ENCODE results near the gene SH3GL3.

SH3GL3 gene

GRCh38 chr15:83571820-83572707 is 124.9 kb downstream of the SH3GL3 start:
- peak in 1 of 2 donors; percentile 40 for DNase-seq

DNA sequence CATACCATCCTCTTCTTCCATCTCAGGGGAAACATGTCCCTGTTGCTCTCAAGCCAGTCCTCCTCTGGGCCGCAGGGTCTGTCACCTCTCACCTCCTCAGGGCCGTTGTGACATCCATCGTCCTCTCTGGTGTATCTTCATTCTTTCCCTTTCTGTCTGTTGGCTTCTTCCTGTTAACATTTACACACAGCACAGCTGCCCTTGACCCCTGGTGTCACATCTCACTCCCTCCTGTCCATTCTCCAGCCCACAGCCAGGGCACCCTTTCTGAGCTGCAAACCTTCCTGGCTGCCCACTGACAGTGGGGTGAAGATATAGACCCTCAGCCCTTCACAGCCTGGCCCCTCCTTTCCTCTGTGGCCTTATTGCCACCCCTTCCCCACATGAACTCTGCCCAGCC is 127.2 kb downstream of the SH3GL3 start:
- DNase-seq, result no peak

GRCh38 chr15:83578691-83579090 is 131.6 kb downstream of the SH3GL3 start:
- DNase-seq, result no peak

DNA sequence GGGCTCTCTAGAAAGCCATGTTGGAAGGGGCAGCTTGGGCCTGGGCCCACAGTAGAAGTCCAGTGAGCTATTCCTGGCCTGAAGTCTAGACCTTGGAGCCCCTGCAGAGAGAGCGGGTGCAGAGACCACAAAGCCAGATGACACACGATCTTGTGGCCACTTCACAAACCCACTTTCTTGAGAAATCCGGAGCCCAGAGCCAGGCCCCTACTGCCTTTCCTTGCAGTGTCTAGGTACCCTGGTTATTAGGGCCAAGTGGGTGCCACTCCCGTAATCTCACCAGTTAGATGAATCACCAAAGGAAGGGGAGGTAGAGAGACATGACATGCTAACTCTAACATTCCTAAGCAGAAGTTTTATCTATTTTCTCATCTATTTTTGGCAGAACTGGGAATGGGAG is 134.2 kb downstream of the SH3GL3 start:
- no peak for DNase-seq

DNA sequence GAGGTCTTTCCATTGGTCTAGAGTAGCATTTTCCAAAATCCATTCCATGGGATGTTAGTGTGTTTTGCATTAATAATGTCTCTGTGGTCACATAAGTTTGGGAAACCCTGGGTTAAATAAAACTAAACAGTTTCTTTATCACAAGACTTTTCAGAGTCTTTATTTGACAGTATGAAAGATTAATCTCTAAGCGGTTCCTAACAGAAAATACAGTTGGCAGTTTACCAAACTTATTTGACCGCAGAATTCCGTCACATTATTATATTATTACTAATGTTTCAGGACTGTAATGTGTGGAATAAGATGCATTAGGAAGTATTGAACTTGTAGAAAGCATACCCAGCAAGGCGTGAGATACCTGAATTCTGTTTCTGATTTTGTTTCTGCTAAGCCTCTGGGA is 135.2 kb downstream of the SH3GL3 start:
- no peak for DNase-seq

GRCh38 chr15:83585601-83586335 is 138.6 kb downstream of the SH3GL3 start:
- DNase-seq, result no peak

DNA sequence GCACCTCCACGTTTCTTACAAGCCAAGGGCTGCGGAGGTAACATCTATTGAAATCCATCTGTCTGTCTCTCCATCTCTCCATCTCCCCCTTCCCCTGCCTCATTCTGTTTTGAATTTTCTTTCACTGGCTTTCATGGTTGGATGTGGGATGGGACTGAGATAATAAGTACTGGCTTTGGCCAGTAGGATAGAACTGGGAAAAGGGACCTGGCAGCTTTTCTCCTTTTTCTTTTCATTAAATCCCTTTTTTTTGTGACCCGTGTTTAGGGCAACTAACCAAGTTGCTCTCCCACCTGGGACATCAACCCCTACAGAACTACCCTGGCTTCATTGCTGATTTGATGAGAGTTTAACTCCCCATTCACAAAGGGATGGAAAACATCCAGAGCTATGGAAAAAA is 139.9 kb downstream of the SH3GL3 start:
- no peak for DNase-seq

GRCh38 chr15:83588441-83588840 is 141.3 kb downstream of the SH3GL3 start:
- no peak for DNase-seq

- DNase-seq, result no peak
These were observed 145.4 kb downstream of the SH3GL3 start for GRCh38 chr15:83592370-83593040.

- DNase-seq, result no peak
These were observed 148.1 kb downstream of the SH3GL3 start for GRCh38 chr15:83595191-83595590.

- DNase-seq, result no peak
These were observed 150.9 kb downstream of the SH3GL3 start for GRCh38 chr15:83598031-83598430.

GRCh38 chr15:83602021-83602420 is 154.9 kb downstream of the SH3GL3 start:
- DNase-seq, result no peak

GRCh38 chr15:83604549-83604948 is 157.4 kb downstream of the SH3GL3 start:
- DNase-seq, result no peak

- no peak for DNase-seq
These were observed 158.2 kb downstream of the SH3GL3 start for GRCh38 chr15:83605111-83605945.

- DNase-seq, result no peak
These were observed 163.0 kb downstream of the SH3GL3 start for GRCh38 chr15:83610132-83610531.

DNA sequence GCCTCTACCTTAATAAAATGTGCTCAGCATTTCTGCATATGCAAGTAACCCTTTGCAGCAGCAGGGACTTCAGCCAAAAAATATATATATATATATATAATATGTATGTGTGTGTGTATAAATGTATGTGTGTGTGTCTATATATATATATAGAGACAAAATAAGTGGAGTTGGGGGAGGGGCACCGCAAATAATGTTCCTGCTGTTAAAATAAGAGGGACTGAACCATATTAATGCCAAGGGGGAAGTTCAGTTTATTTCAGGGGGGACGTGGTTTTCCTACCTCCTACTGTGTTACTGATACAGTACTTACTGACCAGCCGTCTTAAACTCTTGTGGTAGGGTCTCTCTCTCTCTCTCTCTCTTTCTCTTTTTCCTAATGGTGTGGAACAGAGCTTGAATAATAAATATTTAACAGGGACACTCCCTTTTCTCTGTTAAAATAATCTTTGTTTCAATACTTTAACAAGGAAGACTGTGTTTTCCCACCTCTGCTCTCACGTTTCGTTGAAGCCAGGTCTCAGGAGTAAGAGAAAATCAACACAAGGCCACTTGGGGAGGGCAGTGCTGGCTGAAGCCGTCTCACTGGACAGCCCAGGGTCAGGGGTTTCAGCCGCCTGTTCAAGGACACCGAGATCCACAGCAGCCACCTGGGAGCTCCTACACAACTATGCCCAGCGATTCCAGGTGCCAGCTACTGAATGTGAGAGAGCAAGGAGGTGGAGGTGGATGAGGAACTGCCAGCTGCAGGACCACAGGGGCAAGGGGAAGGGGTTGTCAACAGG is 164.0 kb downstream of the SH3GL3 start:
- no peak for DNase-seq

- no peak for DNase-seq
These were observed 165.1 kb downstream of the SH3GL3 start for GRCh38 chr15:83612226-83612625.

DNA sequence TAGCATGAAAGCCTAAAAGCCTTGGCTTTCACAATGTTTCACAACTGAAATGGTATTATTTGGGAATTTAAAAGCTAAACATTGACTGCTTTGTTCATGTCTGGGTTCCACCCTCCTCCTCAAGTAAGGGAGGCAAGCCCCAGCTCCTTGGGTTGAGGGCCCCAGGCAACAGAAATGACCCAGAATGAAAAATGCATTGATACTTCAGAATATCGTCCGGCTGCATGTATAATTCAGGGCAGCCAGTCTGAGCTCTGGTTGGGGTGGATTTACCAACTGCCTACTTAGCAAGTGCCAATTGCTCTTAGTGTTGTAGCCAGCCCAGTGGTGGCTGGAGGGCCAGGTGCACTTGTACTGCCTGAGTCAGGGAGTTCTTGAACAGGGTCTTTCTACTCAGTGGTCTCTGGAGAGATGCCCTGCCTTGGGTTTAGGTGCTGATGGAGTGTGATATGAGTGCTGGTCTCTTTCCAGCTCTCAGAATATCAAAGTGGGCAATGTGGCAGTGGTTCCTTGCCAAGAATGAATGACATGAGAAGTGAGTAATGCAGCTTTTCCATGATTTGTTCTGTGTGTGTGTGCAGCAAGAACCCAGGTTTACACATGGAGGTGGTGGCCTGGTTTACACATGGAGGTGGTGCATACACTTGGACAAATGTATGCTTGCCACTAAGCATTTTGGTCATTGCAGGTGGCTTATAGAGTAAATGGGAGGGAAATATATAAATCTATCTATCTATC is 165.9 kb downstream of the SH3GL3 start:
- DNase-seq, result no peak

DNA sequence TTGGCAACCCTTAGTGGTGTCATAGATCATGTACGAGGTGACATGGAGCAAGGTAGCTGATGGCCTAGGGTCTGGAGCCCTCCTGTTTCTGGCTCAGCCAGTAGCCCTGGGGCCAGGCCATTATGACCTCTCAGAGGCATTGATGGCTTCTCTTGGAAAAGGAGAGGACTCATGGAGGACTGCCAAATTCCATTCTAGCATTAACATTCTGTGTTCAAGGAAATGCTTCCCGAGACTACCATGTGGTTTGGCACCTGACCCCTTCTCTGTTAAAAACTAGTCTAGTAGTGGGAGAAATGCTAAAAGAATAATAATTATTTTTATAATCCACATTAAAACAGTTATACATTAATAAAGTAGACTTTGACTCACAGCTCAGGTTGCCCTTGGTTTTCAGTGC is 166.6 kb downstream of the SH3GL3 start:
- DNase-seq, result no peak

DNA sequence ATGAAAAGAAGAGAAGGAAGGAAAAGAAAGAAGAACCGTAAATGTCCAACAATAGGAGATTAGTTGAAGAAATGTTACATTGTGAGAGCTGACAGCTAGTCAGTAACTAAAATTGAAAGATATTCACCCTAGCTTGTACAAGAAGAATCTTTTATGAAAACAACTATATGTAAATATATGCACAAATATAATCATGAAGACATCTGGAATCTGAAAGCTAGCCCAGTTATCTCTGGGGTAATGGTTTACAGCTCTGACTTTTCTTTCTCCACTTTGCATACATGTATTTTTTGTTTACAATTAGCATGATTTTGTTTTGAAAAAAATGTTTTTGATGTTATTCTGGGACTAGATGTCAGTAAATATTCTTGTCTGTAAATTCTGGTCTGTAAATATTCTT is 169.7 kb downstream of the SH3GL3 start:
- DNase-seq, result no peak

- DNase-seq, result no peak
These were observed 179.1 kb downstream of the SH3GL3 start for GRCh38 chr15:83626171-83626802.
